PC-3 (cell line): ENCODE measurements around the gene CEPT1.

ENCODE experiments used
- EZH2 ChIP-seq: fragments of 300-600 bp; sonication (generic); IDR thresholded peaks from one replicate; pipeline ENCODE4 v1.6.1; 2017; ENCODE audit warnings: antibody characterized with exemption, mild to moderate bottlenecking, low read length; ENCODE audit not compliant: unreplicated experiment
- TF ChIP-seq, protein P1 (sequence below): fragments of 300-600 bp; sonication (generic); conservative IDR thresholded peaks from 2 replicates; pipeline ENCODE4 v1.5.1; 2017; ENCODE audit warnings: antibody characterized with exemption, low read depth, mild to moderate bottlenecking, low read length

DNA sequence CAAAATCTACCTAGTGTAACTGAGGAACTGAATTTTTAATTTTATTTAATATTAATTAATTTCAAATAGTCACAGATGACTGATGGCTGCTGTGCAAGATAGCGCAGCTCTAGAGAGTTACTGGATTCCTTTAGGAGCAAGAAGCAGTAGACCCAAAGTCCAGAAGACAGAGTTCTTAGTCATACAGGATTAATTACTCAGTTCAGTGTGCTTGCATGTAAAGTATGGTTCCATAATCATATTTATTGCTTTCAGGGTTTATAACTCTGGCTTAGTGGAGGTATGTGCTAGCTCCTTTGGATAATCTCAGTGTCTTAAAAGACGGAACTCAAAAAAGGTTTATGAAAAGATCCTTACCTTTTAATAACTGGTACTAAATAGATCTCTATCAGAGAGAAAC is 17.4 kb downstream of the CEPT1 start:
- TF ChIP-seq, protein P1, sequence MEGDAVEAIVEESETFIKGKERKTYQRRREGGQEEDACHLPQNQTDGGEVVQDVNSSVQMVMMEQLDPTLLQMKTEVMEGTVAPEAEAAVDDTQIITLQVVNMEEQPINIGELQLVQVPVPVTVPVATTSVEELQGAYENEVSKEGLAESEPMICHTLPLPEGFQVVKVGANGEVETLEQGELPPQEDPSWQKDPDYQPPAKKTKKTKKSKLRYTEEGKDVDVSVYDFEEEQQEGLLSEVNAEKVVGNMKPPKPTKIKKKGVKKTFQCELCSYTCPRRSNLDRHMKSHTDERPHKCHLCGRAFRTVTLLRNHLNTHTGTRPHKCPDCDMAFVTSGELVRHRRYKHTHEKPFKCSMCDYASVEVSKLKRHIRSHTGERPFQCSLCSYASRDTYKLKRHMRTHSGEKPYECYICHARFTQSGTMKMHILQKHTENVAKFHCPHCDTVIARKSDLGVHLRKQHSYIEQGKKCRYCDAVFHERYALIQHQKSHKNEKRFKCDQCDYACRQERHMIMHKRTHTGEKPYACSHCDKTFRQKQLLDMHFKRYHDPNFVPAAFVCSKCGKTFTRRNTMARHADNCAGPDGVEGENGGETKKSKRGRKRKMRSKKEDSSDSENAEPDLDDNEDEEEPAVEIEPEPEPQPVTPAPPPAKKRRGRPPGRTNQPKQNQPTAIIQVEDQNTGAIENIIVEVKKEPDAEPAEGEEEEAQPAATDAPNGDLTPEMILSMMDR: no peak
- TF ChIP-seq EZH2: no peak
